Middle frontal gyrus (tissue), 1 donor: ENCODE data around the gene CETP.

Experiments used
- DNase-seq: peaks from one replicate; pipeline ENCODE4 v3.0.0-alpha.2; 2015; ENCODE audit warnings: low spot score; ENCODE audit errors: extremely low spot score

CETP gene

GRCh38 chr16:56961851-56962281 is at the start of gene CETP:
TSS of gene CETP (plus strand) at chr16:56961950. CDS start at chr16:56961980, 30 bp downstream.
- no peak for DNase-seq

GRCh38 chr16:56912746-56913708 is 48.7 kb upstream of the CETP start:
- no peak for DNase-seq

- DNase-seq = no peak
Observed at GRCh38 chr16:56914896-56915295, 46.9 kb upstream of the CETP start.

- no peak for DNase-seq
Observed at GRCh38 chr16:56915336-56916119, 46.2 kb upstream of the CETP start.

- DNase-seq = no peak
Observed at GRCh38 chr16:56916571-56917403, 45.0 kb upstream of the CETP start.

- DNase-seq = no peak
Observed at GRCh38 chr16:56918467-56919012, 43.2 kb upstream of the CETP start.

GRCh38 chr16:56919099-56919800 is 42.5 kb upstream of the CETP start:
- DNase-seq = no peak

- no peak for DNase-seq
Observed at GRCh38 chr16:56921571-56921970, 40.2 kb upstream of the CETP start.

- no peak for DNase-seq
Observed at GRCh38 chr16:56923481-56924091, 38.2 kb upstream of the CETP start.

GRCh38 chr16:56927471-56927870 is 34.3 kb upstream of the CETP start:
- DNase-seq = no peak

- no peak for DNase-seq
Observed at GRCh38 chr16:56929639-56930038, 32.1 kb upstream of the CETP start.

- no peak for DNase-seq
Observed at GRCh38 chr16:56930486-56931270, 31.1 kb upstream of the CETP start.

- DNase-seq = no peak
Observed at GRCh38 chr16:56931271-56931891, 30.4 kb upstream of the CETP start.

- peak; percentile 99 for DNase-seq
Observed at GRCh38 chr16:56931892-56932720, 29.6 kb upstream of the CETP start, which contains the start of gene HERPUD1. TSS of gene HERPUD1 (plus strand) at chr16:56932142. CDS start at chr16:56932245, 103 bp downstream.

- DNase-seq = no peak
Observed at GRCh38 chr16:56932721-56933619, 28.8 kb upstream of the CETP start.

GRCh38 chr16:56933828-56934598 is 27.7 kb upstream of the CETP start:
- DNase-seq = no peak
